Hepatocyte (in vitro differentiated cells): Measurements from ENCODE around the gene PPME1.
"Not testable (repeated sequence)": the region's sequence is repeated elsewhere in the genome, so short reads cannot be mapped to it uniquely, and the experiment has no call there.

ENCODE experiments used
- CTCF ChIP-seq: fragments of 200-600 bp; sonication (generic); IDR thresholded peaks from 2 replicates; pipeline ENCODE4 v1.5.1; 2016; ENCODE audit warnings: antibody characterized with exemption, mild to moderate bottlenecking; ENCODE audit not compliant: poor library complexity
- EZH2 ChIP-seq: fragments of 200-600 bp; sonication (generic); IDR thresholded peaks from 2 replicates; pipeline ENCODE4 v1.6.1; 2016; ENCODE audit warnings: antibody characterized with exemption, mild to moderate bottlenecking, borderline replicate concordance
- EZH2phosphoT487 ChIP-seq: fragments of 200-600 bp; sonication (generic); IDR thresholded peaks from one replicate; pipeline ENCODE4 v1.6.1; 2018; ENCODE audit warnings: antibody characterized with exemption, mild to moderate bottlenecking, low read depth, moderate library complexity; ENCODE audit not compliant: unreplicated experiment, severe bottlenecking

- not testable (repeated sequence) for TF ChIP-seq CTCF, EZH2, EZH2phosphoT487
Measured at GRCh38 chr11:74139919-74140431, 31.1 kb upstream of the PPME1 start.
